KMS-11 (cell line): ENCODE results near the gene ZNF775.

Experiments used
- H2AFZ ChIP-seq: fragments of 200-600 bp; sonication (generic); 2 replicates; pipeline ENCODE4 v1.6.1; 2016; ENCODE audit warnings: antibody characterized with exemption, mixed run types, low read depth
- H3K27ac ChIP-seq: fragments of 200-600 bp; sonication (generic); 2 replicates; pipeline ENCODE4 v1.6.1; 2016; ENCODE audit warnings: mild to moderate bottlenecking, mixed run types
- H3K27me3 ChIP-seq: fragments of 200-600 bp; sonication (generic); 2 replicates; pipeline ENCODE4 v1.6.1; 2017; ENCODE audit warnings: mild to moderate bottlenecking, low read depth, mixed run types, moderate library complexity; ENCODE audit not compliant: insufficient read depth
- H3K36me3 ChIP-seq: fragments of 200-600 bp; sonication (generic); 2 replicates; pipeline ENCODE4 v1.6.1; 2017; ENCODE audit warnings: mild to moderate bottlenecking, mixed run types; ENCODE audit not compliant: insufficient read depth
- H3K4me1 ChIP-seq: fragments of 200-600 bp; sonication (generic); 2 replicates; pipeline ENCODE4 v1.6.1; 2016; ENCODE audit warnings: mild to moderate bottlenecking, low read depth, mixed run types; ENCODE audit not compliant: poor library complexity, severe bottlenecking
- H3K4me2 ChIP-seq: fragments of 200-600 bp; sonication (generic); 2 replicates; pipeline ENCODE4 v1.7.0; 2016; ENCODE audit warnings: mild to moderate bottlenecking, mixed run types
- H3K4me3 ChIP-seq: fragments of 200-600 bp; sonication (generic); IDR thresholded peaks from 2 replicates; pipeline ENCODE4 v1.6.1; 2017; ENCODE audit warnings: low read depth, low read length, mixed read lengths; ENCODE audit not compliant: insufficient read depth
- H3K79me2 ChIP-seq: fragments of 200-600 bp; sonication (generic); 2 replicates; pipeline ENCODE4 v1.6.1; 2016; ENCODE audit warnings: low read depth, mixed run types; ENCODE audit not compliant: insufficient read depth
- H3K9ac ChIP-seq: fragments of 200-600 bp; sonication (generic); 2 replicates; pipeline ENCODE4 v1.6.1; 2016; ENCODE audit warnings: mild to moderate bottlenecking, mixed run types
- H4K20me1 ChIP-seq: fragments of 200-600 bp; sonication (generic); 2 replicates; pipeline ENCODE4 v1.6.1; 2016; ENCODE audit warnings: mild to moderate bottlenecking, mixed run types; ENCODE audit not compliant: insufficient read depth
- CTCF ChIP-seq: fragments of 200-600 bp; sonication (generic); conservative IDR thresholded peaks from 2 replicates; pipeline ENCODE4 v1.6.1; 2017; ENCODE audit warnings: low read depth, mild to moderate bottlenecking, antibody characterized with exemption, low read length, moderate library complexity, mixed read lengths

Gene ZNF775

GRCh38 chr7:150342121-150342408 lies 37.1 kb upstream of the ZNF775 start:
- TF ChIP-seq CTCF: no peak
- Histone ChIP-seq H3K27ac (no peak overlapping the region), H3K4me1 (no peaks in the 10 kb centered on the region), H3K36me3 (no peaks in the 10 kb centered on the region), H3K4me3 (no peak overlapping the region), H3K4me2 (no peak overlapping the region), H4K20me1 (no peaks in the 10 kb centered on the region), H3K27me3 (no peaks in the 10 kb centered on the region), H3K9ac (no peak overlapping the region), H2AFZ (no peak overlapping the region), H3K79me2 (no peaks in the 10 kb centered on the region)

GRCh38 chr7:150343225-150343624 lies 35.9 kb upstream of the ZNF775 start:
- Histone ChIP-seq H3K36me3 (no peaks in the 10 kb centered on the region), H3K27ac (no peak overlapping the region)

GRCh38 chr7:150344299-150344698 lies 34.8 kb upstream of the ZNF775 start:
- H2AFZ ChIP-seq: no peak overlapping the region
- H3K27me3 ChIP-seq: no peaks in the 10 kb centered on the region
- no peaks in the 10 kb centered on the region for H3K4me1 ChIP-seq
- TF ChIP-seq CTCF: no peak
- H3K4me2 ChIP-seq: no peak overlapping the region
- no peaks in the 10 kb centered on the region for H3K79me2 ChIP-seq
- no peaks in the 10 kb centered on the region for H4K20me1 ChIP-seq
- H3K36me3 ChIP-seq: no peaks in the 10 kb centered on the region
- no peak overlapping the region for H3K9ac ChIP-seq
- H3K4me3 ChIP-seq: no peak overlapping the region
- no peak overlapping the region for H3K27ac ChIP-seq

More at GRCh38 chr7:150343225-150343624, 35.9 kb upstream of the ZNF775 start:
- Histone ChIP-seq H3K4me2 (no peak overlapping the region), H3K4me1 (no peaks in the 10 kb centered on the region), H2AFZ (no peak overlapping the region), H3K9ac (no peak overlapping the region), H3K27me3 (no peaks in the 10 kb centered on the region), H4K20me1 (no peaks in the 10 kb centered on the region), H3K4me3 (no peak overlapping the region), H3K79me2 (no peaks in the 10 kb centered on the region)
- TF ChIP-seq CTCF: no peak

GRCh38 chr7:150345012-150345411 lies 34.1 kb upstream of the ZNF775 start:
- Histone ChIP-seq H3K27me3 (no peaks in the 10 kb centered on the region), H3K9ac (no peak overlapping the region), H2AFZ (no peak overlapping the region), H3K4me1 (no peaks in the 10 kb centered on the region), H3K36me3 (no peaks in the 10 kb centered on the region), H3K4me3 (no peak overlapping the region), H3K79me2 (no peaks in the 10 kb centered on the region), H3K27ac (no peak overlapping the region), H3K4me2 (no peak overlapping the region), H4K20me1 (no peaks in the 10 kb centered on the region)
- no peak for TF ChIP-seq CTCF

DNA sequence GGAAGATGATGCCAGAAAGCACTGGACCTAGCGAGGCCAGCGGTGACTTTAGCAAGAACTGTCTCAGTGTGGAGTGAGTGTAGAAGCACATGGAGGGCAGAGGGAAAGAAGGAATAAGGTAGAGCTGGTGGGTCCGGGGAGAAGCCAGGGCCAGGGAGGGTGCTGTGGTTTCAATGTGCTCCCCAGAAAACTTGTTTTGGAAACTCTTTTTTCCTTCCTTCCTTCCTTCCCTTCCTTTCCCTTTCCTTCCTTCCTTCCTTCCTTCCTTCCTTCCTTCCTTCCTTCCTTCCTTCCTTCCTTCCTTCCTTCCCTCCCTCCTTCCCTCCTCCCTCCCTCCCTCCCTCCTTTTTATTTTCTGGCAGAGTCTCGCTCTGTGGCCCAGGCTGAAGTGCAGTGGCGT lies 32.2 kb upstream of the ZNF775 start:
- Histone ChIP-seq H3K79me2 (no peaks in the 10 kb centered on the region), H3K27me3 (no peaks in the 10 kb centered on the region), H4K20me1 (no peaks in the 10 kb centered on the region), H3K4me2 (no peak overlapping the region), H3K27ac (no peak overlapping the region), H2AFZ (no peak overlapping the region), H3K4me1 (no peaks in the 10 kb centered on the region), H3K9ac (no peak overlapping the region), H3K4me3 (no peak overlapping the region), H3K36me3 (no peaks in the 10 kb centered on the region)
- TF ChIP-seq CTCF: no peak
